ENCODE results near the gene OSBPL3. TPM values are rescaled to one million over a fixed set of nuclear protein-coding genes. Genes with fewer than 3 reads are reported as not detected.

OSBPL3 gene
- total and polyA plus RNA-seq, 4 donors = 0.28 to 3.0 (median 1.1) TPM

GRCh38 chr7:24975644-24976260 is 4.2 kb downstream of the OSBPL3 start:
- Histone ChIP-seq H3K27ac (ENCODE audit: low read depth in 1 of 2, low read length in 2 of 2) (no peak overlapping the region), H3K36me3 (ENCODE audit: control insufficient read depth in 4 of 4, insufficient read depth in 3 of 4, low read depth in 1 of 4, low read length in 3 of 4) (no peaks in the 10 kb centered on the region), H3K9me3 (ENCODE audit: control insufficient read depth in 4 of 4, low read length in 3 of 4) (no peaks in the 10 kb centered on the region), H3K27me3 (ENCODE audit: control insufficient read depth in 4 of 4, insufficient read depth in 4 of 4, low read length in 3 of 4) (peaks cover 0 to 2% (median 0%) of the 10 kb centered on the region in 4 donors), H3K4me1 (ENCODE audit: control insufficient read depth in 4 of 4, insufficient read depth in 4 of 4, low read length in 3 of 4) (peaks cover 4 to 14% (median 10%) of the 10 kb centered on the region in 4 donors), H3K4me3 (ENCODE audit: low read depth in 1 of 3, low read length in 3 of 3) (no peak overlapping the region), H3K9ac (ENCODE audit: low read depth in 1 of 2, low read length in 2 of 2) (no peak overlapping the region)
- no peak for DNase-seq (ENCODE audit: low spot score)
- WGBS = 78% methylated on average over 4 of the region's 4 CpGs
- no peak for TF ChIP-seq FOXA2 (IDR thresholded peaks at IDR 0.05)
- TF ChIP-seq RXRA (IDR thresholded peaks at IDR 0.05) = no peak
- no peak for TF ChIP-seq HNF4A (conservative IDR thresholded peaks at IDR 0.05)
- TF ChIP-seq ATF3 (IDR thresholded peaks at IDR 0.05) = no peak
- no peak for TF ChIP-seq SP1 (IDR thresholded peaks at IDR 0.05)
- no peak for TF ChIP-seq JUND (IDR thresholded peaks at IDR 0.05)
- no peak for TF ChIP-seq NR2F2 (IDR thresholded peaks at IDR 0.05)
- no peak for TF ChIP-seq REST (IDR thresholded peaks at IDR 0.05)
- no peak for TF ChIP-seq GABPA (IDR thresholded peaks at IDR 0.05 in 1 of 2, conservative IDR thresholded peaks at IDR 0.05 in 1 of 2)
- TF ChIP-seq EGR1 (IDR thresholded peaks at IDR 0.05; ENCODE audit: low read depth in 2 of 2) = no peak
- no peak for TF ChIP-seq ZBTB33 (IDR thresholded peaks at IDR 0.05)
- TF ChIP-seq TAF1 (conservative IDR thresholded peaks at IDR 0.05) = no peak
- TF ChIP-seq YY1 (IDR thresholded peaks at IDR 0.05) = no peak
- TF ChIP-seq FOXA1 (IDR thresholded peaks at IDR 0.05) = no peak

- Histone ChIP-seq H3K9me3 (ENCODE audit: control insufficient read depth in 4 of 4, low read length in 3 of 4) (no peaks in the 10 kb centered on the region), H3K9ac (ENCODE audit: low read depth in 1 of 2, low read length in 2 of 2) (no peak overlapping the region), H3K27me3 (ENCODE audit: control insufficient read depth in 4 of 4, insufficient read depth in 4 of 4, low read length in 3 of 4) (peaks cover 0 to 2% (median 0%) of the 10 kb centered on the region in 4 donors), H3K27ac (ENCODE audit: low read depth in 1 of 2, low read length in 2 of 2) (no peak overlapping the region), H3K36me3 (ENCODE audit: control insufficient read depth in 4 of 4, insufficient read depth in 3 of 4, low read depth in 1 of 4, low read length in 3 of 4) (no peaks in the 10 kb centered on the region), H3K4me1 (ENCODE audit: control insufficient read depth in 4 of 4, insufficient read depth in 4 of 4, low read length in 3 of 4) (peaks cover 0 to 8% (median 7%) of the 10 kb centered on the region in 4 donors), H3K4me3 (ENCODE audit: low read depth in 1 of 3, low read length in 3 of 3) (no peak overlapping the region)
- WGBS = 72% methylated on average over 3 of the region's 3 CpGs
- TF ChIP-seq RAD21 (IDR thresholded peaks at IDR 0.05) = no peak
- no peak for TF ChIP-seq MAX (IDR thresholded peaks at IDR 0.05)
- no peak for TF ChIP-seq EGR1 (IDR thresholded peaks at IDR 0.05; ENCODE audit: low read depth in 2 of 2)
- no peak for TF ChIP-seq GABPA (IDR thresholded peaks at IDR 0.05 in 1 of 2, conservative IDR thresholded peaks at IDR 0.05 in 1 of 2)
- DNase-seq (ENCODE audit: low spot score) = no peak
Observed at GRCh38 chr7:24975172-24975571, 4.8 kb downstream of the OSBPL3 start.

Measured in liver (tissue), 9 donors.